ENCODE results near the gene ELMO1.

Gene ELMO1

GRCh38 chr7:37224746-37225145, 223.9 kb downstream of the ELMO1 start:
- H3K27ac ChIP-seq, result no peak overlapping the region
- H3K4me3 ChIP-seq (ENCODE audit: low read depth, low read length), result no peak overlapping the region
- H3K9me3 ChIP-seq (ENCODE audit: severe bottlenecking), result no peaks in the 10 kb centered on the region
- no peaks in the 10 kb centered on the region for H3K36me3 ChIP-seq
- no peak for DNase-seq
- no peaks in the 10 kb centered on the region for H3K27me3 ChIP-seq (ENCODE audit: insufficient read depth, low read depth, severe bottlenecking)
- TF ChIP-seq CTCF (IDR thresholded peaks at IDR 0.05; ENCODE audit: low read depth, low read length), result no peak

- no peak for TF ChIP-seq CTCF (IDR thresholded peaks at IDR 0.05; ENCODE audit: low read depth, low read length)
- Histone ChIP-seq H3K9me3 (ENCODE audit: severe bottlenecking) (no peaks in the 10 kb centered on the region), H3K27ac (no peak overlapping the region), H3K36me3 (no peaks in the 10 kb centered on the region), H3K27me3 (ENCODE audit: insufficient read depth, low read depth, severe bottlenecking) (no peaks in the 10 kb centered on the region), H3K4me3 (ENCODE audit: low read depth, low read length) (no peak overlapping the region)
- no peak for DNase-seq
These were observed 228.0 kb downstream of the ELMO1 start for GRCh38 chr7:37220664-37221063.

- Histone ChIP-seq H3K27me3 (ENCODE audit: insufficient read depth, low read depth, severe bottlenecking) (no peaks in the 10 kb centered on the region), H3K27ac (no peak overlapping the region)
- TF ChIP-seq CTCF (IDR thresholded peaks at IDR 0.05; ENCODE audit: low read depth, low read length), result no peak
These were observed 229.7 kb downstream of the ELMO1 start for GRCh38 chr7:37218956-37219355.

GRCh38 chr7:37216923-37217322, 231.7 kb downstream of the ELMO1 start:
- Histone ChIP-seq H3K27ac (no peak overlapping the region), H3K4me3 (ENCODE audit: low read depth, low read length) (no peak overlapping the region), H3K9me3 (ENCODE audit: severe bottlenecking) (no peaks in the 10 kb centered on the region), H3K27me3 (ENCODE audit: insufficient read depth, low read depth, severe bottlenecking) (no peaks in the 10 kb centered on the region), H3K36me3 (no peaks in the 10 kb centered on the region)
- DNase-seq, result no peak
- no peak for TF ChIP-seq CTCF (IDR thresholded peaks at IDR 0.05; ENCODE audit: low read depth, low read length)

More at GRCh38 chr7:37218956-37219355, 229.7 kb downstream of the ELMO1 start:
- Histone ChIP-seq H3K4me3 (ENCODE audit: low read depth, low read length) (no peak overlapping the region), H3K9me3 (ENCODE audit: severe bottlenecking) (no peaks in the 10 kb centered on the region), H3K36me3 (no peaks in the 10 kb centered on the region)
- DNase-seq, result no peak

GRCh38 chr7:37216156-37216852, 232.4 kb downstream of the ELMO1 start:
- TF ChIP-seq CTCF (IDR thresholded peaks at IDR 0.05; ENCODE audit: low read depth, low read length), result no peak
- DNase-seq, result no peak
- H3K36me3 ChIP-seq, result no peaks in the 10 kb centered on the region
- H3K4me3 ChIP-seq (ENCODE audit: low read depth, low read length), result no peak overlapping the region
- H3K27ac ChIP-seq, result no peak overlapping the region
- H3K9me3 ChIP-seq (ENCODE audit: severe bottlenecking), result no peaks in the 10 kb centered on the region
- H3K27me3 ChIP-seq (ENCODE audit: insufficient read depth, low read depth, severe bottlenecking), result no peaks in the 10 kb centered on the region

Data from WERI-Rb-1 (cell line).